B cell (primary cell): ENCODE data around the gene STH. TPM values are rescaled to one million over a fixed set of nuclear protein-coding genes. Genes with fewer than 3 reads are reported as not detected.

Experiments
- ATAC-seq: fragments of 200-7000 bp; cut with Tn5 transposase; one replicate; pipeline ENCODE4 v1.10.0; 2021; ENCODE audit warnings: low read depth, mild to moderate bottlenecking, moderate number of reproducible peaks, moderate library complexity
- CTCF ChIA-PET: fragments of 350-600 bp; sonication (Branson Sonifier 250); formaldehyde crosslinking; loops from one replicate; lab custom pipeline; 2021; ENCODE audit warnings: antibody characterized with exemption, inconsistent platforms; lab: Charles Lee
- POLR2A ChIA-PET: fragments of 350-600 bp; sonication (Branson Sonifier 250); formaldehyde crosslinking; loops from one replicate; lab custom pipeline; 2021; ENCODE audit warnings: antibody characterized with exemption; lab: Charles Lee
- DNase-seq: peaks from one replicate; pipeline ENCODE4 v3.0.0; 2013
- H2AFZ ChIP-seq: 2 replicates; pipeline ENCODE4 v1.6.1; 2012; ENCODE audit warnings: mild to moderate bottlenecking, low read depth, low read length; ENCODE audit not compliant: insufficient read depth, poor library complexity, severe bottlenecking
- H3K27ac ChIP-seq, 2 donors: 1 replicate in 1 of 2; 2 replicates in 1 of 2; pipeline ENCODE4 v1.5.1; 2012 to 2013; ENCODE audit warnings: low read length in 2 of 2, mild to moderate bottlenecking in 2 of 2, moderate library complexity in 1 of 2
- H3K27me3 ChIP-seq, 4 experiments: fragments of 200-600 bp in 1 of 4; sonication (generic) in 1 of 4; replicated peaks in 1 of 4; 1 replicate in 2 of 4; 2 replicates in 2 of 4; pipeline versions ENCODE4 v1.6.1 to v1.7.0; 2013 to 2016; ENCODE audit warnings: low read length in 3 of 4, mild to moderate bottlenecking in 2 of 4, mixed read lengths in 1 of 4, moderate library complexity in 1 of 4; ENCODE audit not compliant: insufficient read depth in 4 of 4, control insufficient read depth in 3 of 4; ENCODE audit errors: control extremely low read depth in 1 of 4
- H3K36me3 ChIP-seq, 2 experiments: replicated peaks in 1 of 2; 1 replicate in 1 of 2; 2 replicates in 1 of 2; pipeline versions ENCODE4 v1.6.1 to v1.7.1; 2013; ENCODE audit warnings: low read length in 1 of 2; ENCODE audit not compliant: insufficient read depth in 2 of 2, control insufficient read depth in 1 of 2; ENCODE audit errors: control extremely low read depth in 1 of 2, extremely low read depth in 1 of 2
- H3K4me1 ChIP-seq, 2 donors: fragments of 200-600 bp in 1 of 2; sonication (generic) in 1 of 2; 1 replicate in 1 of 2; 2 replicates in 1 of 2; pipeline versions ENCODE4 v1.5.1 to v1.6.1; 2013 to 2017; ENCODE audit warnings: low read length in 2 of 2; ENCODE audit not compliant: control insufficient read depth in 2 of 2, insufficient read depth in 2 of 2
- H3K4me2 ChIP-seq: replicated peaks from 2 replicates; pipeline ENCODE3; 2012; ENCODE audit warnings: mild to moderate bottlenecking, low read depth, low read length; ENCODE audit not compliant: poor library complexity, severe bottlenecking
- H3K4me3 ChIP-seq, 5 experiments: fragments of 200-600 bp in 1 of 5; sonication (generic) in 1 of 5; 1 replicate in 3 of 5; 2 replicates in 2 of 5; pipeline versions ENCODE4 v1.5.1 to v1.7.0; 2011 to 2016; ENCODE audit warnings: low read length in 4 of 5, mild to moderate bottlenecking in 4 of 5, low read depth in 2 of 5, control low read depth in 1 of 5, moderate library complexity in 1 of 5; ENCODE audit not compliant: insufficient read depth in 1 of 5; ENCODE audit errors: control extremely low read depth in 1 of 5, extremely low read depth in 1 of 5
- H3K79me2 ChIP-seq: fragments of 200-600 bp; sonication (generic); one replicate; pipeline ENCODE4 v1.6.0; 2016; ENCODE audit warnings: low read length; ENCODE audit not compliant: control insufficient read depth, insufficient read depth
- H3K9ac ChIP-seq: fragments of 200-600 bp; sonication (generic); 2 replicates; pipeline ENCODE4 v1.6.1; 2017; ENCODE audit warnings: mild to moderate bottlenecking, low read length, moderate library complexity
- H3K9me3 ChIP-seq, 3 donors: one replicate each; pipeline versions ENCODE4 v1.6.1 to v1.7.1; 2013; ENCODE audit warnings: low read length in 2 of 3; ENCODE audit not compliant: control insufficient read depth in 2 of 3, insufficient read depth in 1 of 3; ENCODE audit errors: control extremely low read depth in 1 of 3
- H4K20me1 ChIP-seq: 2 replicates; pipeline ENCODE4 v1.6.0; 2012; ENCODE audit warnings: mild to moderate bottlenecking, low read length; ENCODE audit not compliant: insufficient read depth, control insufficient read depth, poor library complexity, severe bottlenecking
- H3K27ac Mint-ChIP-seq: one replicate; pipeline ENCODE4 v1.8.0; 2021; ENCODE audit warnings: mixed read lengths
- H3K27me3 Mint-ChIP-seq: one replicate; pipeline ENCODE4 v1.8.0; 2021; ENCODE audit warnings: mixed read lengths
- H3K4me1 Mint-ChIP-seq: one replicate; pipeline ENCODE4 v1.8.0; 2021; ENCODE audit warnings: mixed read lengths
- H3K4me3 Mint-ChIP-seq: one replicate; pipeline ENCODE4 v1.8.0; 2021; ENCODE audit warnings: mixed read lengths
- H3K9me3 Mint-ChIP-seq: one replicate; pipeline ENCODE4 v1.8.0; 2022; ENCODE audit warnings: mixed read lengths; ENCODE audit not compliant: insufficient read depth
- CTCF ChIP-seq: fragments of 200-600 bp; IDR thresholded peaks from one replicate; pipeline ENCODE4 v1.8.0; 2022; ENCODE audit warnings: antibody characterized with exemption, mild to moderate bottlenecking
- EZH2 ChIP-seq: IDR thresholded peaks from 2 replicates; pipeline ENCODE4 v1.6.1; 2012; ENCODE audit warnings: borderline replicate concordance, low read depth, mild to moderate bottlenecking, moderate library complexity, low read length; ENCODE audit not compliant: insufficient read depth, poor library complexity, severe bottlenecking
- WGBS: methylation state at CpG from one replicate; pipeline ENCODE4 v1.1.5; 2013; ENCODE audit warnings: missing lambda C conversion rate; ENCODE audit not compliant: insufficient coverage; 5-methylcytosine and 5-hydroxymethylcytosine counted together
- intact Hi-C: fragments of 100-400 bp; cut with micrococcal nuclease; formaldehyde crosslinking; loops from one replicate; pipeline ENCODE4 v1.10.0; 2022
- polyA plus RNA-seq: library from polyadenylated mRNA; depleted of rRNA; stranded (reverse); fragments of >200 nt; gene quantifications from 2 replicates; pipeline ENCODE4 v1.2.3, GENCODE V29; 2012
- total RNA-seq, 2 donors: library from RNA; stranded (reverse); fragments of 120-200 nt in 1 of 2; gene quantifications; 1 replicate in 1 of 2; 2 replicates in 1 of 2; pipeline versions ENCODE4 v1.2.3 to v1.2.4, GENCODE V29; 2013 to 2022

Gene STH
- total and polyA plus RNA-seq, 2 donors (not counting 1 experiment from before 2014, with no cell fraction given), result not detected

- no CpG with 5 or more reads among the region's 1 CpG for WGBS
- no peak overlapping the region for H3K27ac ChIP-seq
- no peak overlapping the region for H3K4me3 ChIP-seq
- no peak overlapping the region for H3K9ac ChIP-seq
- intact Hi-C loops, result no loop called here
- no peak for TF ChIP-seq CTCF
- no peak for TF ChIP-seq EZH2
- CTCF ChIA-PET, result interaction anchor here (1.6 to 5.9 kb wide), 3 partner anchors 13 to 165 kb away, joined by 3 to 126 read pairs (median 5); no protein-coding TSS in a partner anchor
- POLR2A ChIA-PET, result interaction anchor here (0.7 kb wide), 1 partner anchor 20 kb away, joined by 5 read pairs; no protein-coding TSS in a partner anchor
- H3K9me3 ChIP-seq, result no peaks in the 10 kb centered on the region
- no peaks in the 10 kb centered on the region for H3K27me3 Mint-ChIP-seq
- no peak for DNase-seq
- no peak for ATAC-seq
- no peaks in the 10 kb centered on the region for H3K4me1 ChIP-seq
- no peaks in the 10 kb centered on the region for H3K9me3 Mint-ChIP-seq
- H2AFZ ChIP-seq, result no peak overlapping the region
- peaks cover 5% of the 10 kb centered on the region for H3K4me1 Mint-ChIP-seq
- no peaks in the 10 kb centered on the region for H3K27me3 ChIP-seq
- H3K4me3 Mint-ChIP-seq, result no peak overlapping the region
- H3K36me3 ChIP-seq, result peaks cover 10 to 82% of the 10 kb centered on the region in 2 experiments
- H4K20me1 ChIP-seq, result peaks cover 19% of the 10 kb centered on the region
- no peak overlapping the region for H3K27ac Mint-ChIP-seq
- peaks cover 16% of the 10 kb centered on the region for H3K79me2 ChIP-seq
- H3K4me2 ChIP-seq, result no peak overlapping the region
These were observed 47.9 kb downstream of the STH start for GRCh38 chr17:46046957-46047356.

- H3K27me3 ChIP-seq, result no peaks in the 10 kb centered on the region
- H3K27ac ChIP-seq, result no peak overlapping the region
- H3K9me3 ChIP-seq, result no peaks in the 10 kb centered on the region
- ATAC-seq, result no peak
- no peak overlapping the region for H3K9ac ChIP-seq
- H3K36me3 ChIP-seq, result peaks cover 7 to 80% of the 10 kb centered on the region in 2 experiments
- H3K27ac Mint-ChIP-seq, result no peak overlapping the region
- H3K27me3 Mint-ChIP-seq, result no peaks in the 10 kb centered on the region
- 100% methylated on average over 4 of the region's 5 CpGs for WGBS
- no peak overlapping the region for H3K4me3 Mint-ChIP-seq
- DNase-seq, result no peak
- H3K9me3 Mint-ChIP-seq, result no peaks in the 10 kb centered on the region
- intact Hi-C loops, result no loop called here
- H3K4me3 ChIP-seq, result no peak overlapping the region
- peaks cover 19% of the 10 kb centered on the region for H4K20me1 ChIP-seq
- no peak overlapping the region for H3K4me2 ChIP-seq
- H3K4me1 Mint-ChIP-seq, result peaks cover 7% of the 10 kb centered on the region
- TF ChIP-seq EZH2 (no peak), CTCF (no peak)
- peaks cover 16% of the 10 kb centered on the region for H3K79me2 ChIP-seq
- no peaks in the 10 kb centered on the region for H3K4me1 ChIP-seq
- ChIA-PET CTCF (interaction anchor here (1.6 to 5.9 kb wide), 3 partner anchors 13 to 165 kb away, joined by 3 to 126 read pairs (median 5); no protein-coding TSS in a partner anchor), POLR2A (interaction anchor here (0.6 to 0.7 kb wide), 2 partner anchors 21 to 990 kb away, joined by 3 to 5 read pairs; no protein-coding TSS in a partner anchor)
- H2AFZ ChIP-seq, result no peak overlapping the region
These were observed 48.3 kb downstream of the STH start for GRCh38 chr17:46047398-46047797.
